Renal cortical epithelial cell (primary cell): Measurements from ENCODE around the gene ATP11A. TPM values are rescaled to one million over a fixed set of nuclear protein-coding genes. Genes with fewer than 3 reads are reported as not detected.
"Not testable (repeated sequence)": the region's sequence is repeated elsewhere in the genome, so short reads cannot be mapped to it uniquely, and the experiment has no call there.

Source experiments
- DNase-seq: peaks from one replicate; pipeline ENCODE4 v3.0.0-alpha.2; 2011; ENCODE audit warnings: low read depth
- total RNA-seq: library from RNA; depleted of rRNA; stranded (reverse); fragments of >200 nt; gene quantifications from 2 replicates; pipeline ENCODE4 v1.2.3, GENCODE V29; 2014

ATP11A gene
- total RNA-seq, 1 donor from 2014 or later: 171 TPM

- DNase-seq: no peak
Observed at GRCh38 chr13:112880221-112880641, 190.4 kb downstream of the ATP11A start.

GRCh38 chr13:112880976-112881540, 191.2 kb downstream of the ATP11A start:
- DNase-seq: no peak

GRCh38 chr13:112881656-112882554, 192.1 kb downstream of the ATP11A start:
- DNase-seq: no peak

GRCh38 chr13:112882555-112883024, 192.8 kb downstream of the ATP11A start:
- DNase-seq: no peak

- no peak for DNase-seq
Observed at GRCh38 chr13:112883241-112883945, 193.6 kb downstream of the ATP11A start.

- DNase-seq: not testable (repeated sequence)
Observed at GRCh38 chr13:112884700-112885099, 194.9 kb downstream of the ATP11A start.

- DNase-seq: no peak
Observed at GRCh38 chr13:112885242-112885781, 195.5 kb downstream of the ATP11A start.

GRCh38 chr13:112885782-112886268, 196.0 kb downstream of the ATP11A start:
- DNase-seq: peak; percentile 84

GRCh38 chr13:112887151-112887550, 197.3 kb downstream of the ATP11A start:
- DNase-seq: no peak

- no peak for DNase-seq
Observed at GRCh38 chr13:112887557-112887991, 197.7 kb downstream of the ATP11A start.

- DNase-seq: no peak
Observed at GRCh38 chr13:112888238-112889111, 198.6 kb downstream of the ATP11A start.

GRCh38 chr13:112889351-112890290, 199.8 kb downstream of the ATP11A start:
- DNase-seq: no peak

- DNase-seq: no peak
Observed at GRCh38 chr13:112890316-112891145, 200.7 kb downstream of the ATP11A start.

- no peak for DNase-seq
Observed at GRCh38 chr13:112891477-112892401, 201.9 kb downstream of the ATP11A start.

GRCh38 chr13:112892426-112893206, 202.8 kb downstream of the ATP11A start:
- DNase-seq: peak; percentile 88

GRCh38 chr13:112893207-112893569, 203.3 kb downstream of the ATP11A start:
- no peak for DNase-seq
